A673 (cell line): ENCODE data around the gene CSHL1. TPM values are rescaled to one million over a fixed set of nuclear protein-coding genes. Genes with fewer than 3 reads are reported as not detected.

Experiments used
- BruUV-seq: library from RNA; stranded (reverse); fragments of 400-500 nt; replicated peaks from 2 replicates; lab custom pipeline; 2021; lab: Mats Ljungman, UMichigan
- CTCF ChIA-PET: fragments of 300-600 bp; sonication (Branson Sonifier 250); formaldehyde crosslinking; loops from one replicate; lab custom pipeline; 2022; ENCODE audit warnings: antibody characterized with exemption; lab: Charles Lee
- POLR2A ChIA-PET: fragments of 300-600 bp; sonication (Branson Sonifier 250); formaldehyde crosslinking; loops from one replicate; lab custom pipeline; 2022; ENCODE audit warnings: antibody characterized with exemption; ENCODE audit not compliant: low non-redundant PET; lab: Charles Lee
- DNase-seq: peaks from one replicate; pipeline ENCODE4 v3.0.0-alpha.2; 2015; ENCODE audit warnings: low spot score
- H3K27ac ChIP-seq: fragments of 200-600 bp; sonication (generic); 2 replicates; pipeline ENCODE4 v1.5.1; 2016; ENCODE audit warnings: mixed run types, low read depth, mild to moderate bottlenecking, mixed read lengths, antibody characterized with exemption, low read length; ENCODE audit not compliant: poor library complexity, severe bottlenecking
- H3K27me3 ChIP-seq: fragments of 200-600 bp; sonication (generic); replicated peaks from 2 replicates; pipeline ENCODE4 v1.6.1; 2017; ENCODE audit warnings: mixed run types, low read depth, mild to moderate bottlenecking, mixed read lengths, antibody characterized with exemption, low read length; ENCODE audit not compliant: insufficient read depth, poor library complexity
- H3K36me3 ChIP-seq: fragments of 200-600 bp; sonication (generic); 2 replicates; pipeline ENCODE4 v1.6.1; 2016; ENCODE audit warnings: mixed run types, mild to moderate bottlenecking, mixed read lengths, antibody characterized with exemption, low read length; ENCODE audit not compliant: insufficient read depth, poor library complexity, severe bottlenecking
- H3K4me1 ChIP-seq: fragments of 200-600 bp; sonication (generic); 2 replicates; pipeline ENCODE4 v1.6.1; 2017; ENCODE audit warnings: mixed run types, mild to moderate bottlenecking, mixed read lengths, antibody characterized with exemption, low read length; ENCODE audit not compliant: insufficient read depth, poor library complexity, severe bottlenecking
- H3K4me3 ChIP-seq: fragments of 200-600 bp; sonication (generic); 2 replicates; pipeline ENCODE4 v1.5.1; 2016; ENCODE audit warnings: low read depth, mixed run types, mild to moderate bottlenecking, mixed read lengths, low read length; ENCODE audit not compliant: poor library complexity, severe bottlenecking
- H3K9me3 ChIP-seq: fragments of 200-600 bp; sonication (generic); 2 replicates; pipeline ENCODE4 v1.6.1; 2016; ENCODE audit warnings: mixed run types, low read depth, mild to moderate bottlenecking, mixed read lengths, antibody characterized with exemption, low read length; ENCODE audit not compliant: poor library complexity, severe bottlenecking
- CTCF ChIP-seq: fragments of 300-800, 200-600 bp; sonication (generic); conservative IDR thresholded peaks from 2 replicates; pipeline ENCODE4 v1.5.1; 2017; ENCODE audit warnings: low read depth, mild to moderate bottlenecking, antibody characterized with exemption, low read length, moderate library complexity, mixed read lengths
- EZH2 ChIP-seq: fragments of 200-600 bp; sonication (generic); IDR thresholded peaks from 2 replicates; pipeline ENCODE4 v1.6.1; 2017; ENCODE audit warnings: borderline replicate concordance, low read depth, mild to moderate bottlenecking, mixed read lengths, antibody characterized with exemption, low read length; ENCODE audit not compliant: poor library complexity, severe bottlenecking
- intact Hi-C: fragments of 100-400 bp; cut with micrococcal nuclease; formaldehyde crosslinking; loops from one replicate; pipeline ENCODE4 v1.10.0; 2022; ENCODE audit not compliant: unreplicated experiment
- total RNA-seq: library from RNA; stranded (reverse); gene quantifications from 2 replicates; pipeline ENCODE4 v1.2.3, GENCODE V29; 2021

The CSHL1 gene
- total RNA-seq, 1 experiment from 2014 or later: not detected

GRCh38 chr17:63948521-63948920, 37.5 kb upstream of the CSHL1 start:
- POLR2A ChIA-PET: no interaction called here
- no peaks in the 10 kb centered on the region for H3K36me3 ChIP-seq
- no peaks in the 10 kb centered on the region for H3K9me3 ChIP-seq
- no TSS peak for BruUV-seq
- CTCF ChIA-PET: interaction anchor here (0.9 kb wide), 1 partner anchor 80 kb away, joined by 4 read pairs; no protein-coding TSS in a partner anchor
- TF ChIP-seq EZH2 (no peak), CTCF (no peak)
- intact Hi-C loops: no loop called here
- no peak overlapping the region for H3K4me3 ChIP-seq
- H3K27me3 ChIP-seq: no peaks in the 10 kb centered on the region
- no peaks in the 10 kb centered on the region for H3K4me1 ChIP-seq
- no peak overlapping the region for H3K27ac ChIP-seq
- DNase-seq: no peak

- no peak for TF ChIP-seq CTCF
- TF ChIP-seq EZH2: no peak
- ChIA-PET POLR2A (no interaction called here), CTCF (interaction anchor here (1.7 kb wide), 1 partner anchor 186 kb away, joined by 7 read pairs; no protein-coding TSS in a partner anchor)
- no peak for DNase-seq
- BruUV-seq: no TSS peak
- no peaks in the 10 kb centered on the region for H3K9me3 ChIP-seq
- H3K27me3 ChIP-seq: no peaks in the 10 kb centered on the region
- no peaks in the 10 kb centered on the region for H3K36me3 ChIP-seq
- intact Hi-C loops: loop anchor here (2.0 kb wide), 1 partner anchor 29 kb away; the partner anchor contains the start of gene GH1
- H3K4me3 ChIP-seq: no peak overlapping the region
- no peaks in the 10 kb centered on the region for H3K4me1 ChIP-seq
- H3K27ac ChIP-seq: no peak overlapping the region
These were observed 36.8 kb upstream of the CSHL1 start for GRCh38 chr17:63947711-63948330.

- H3K4me1 ChIP-seq: no peaks in the 10 kb centered on the region
- ChIA-PET POLR2A (interaction anchor here (0.5 kb wide), 1 partner anchor 379 kb away, joined by 5 read pairs; no protein-coding TSS in a partner anchor), CTCF (interaction anchor here (0.5 to 1.7 kb wide), 4 partner anchors 25 to 187 kb away, joined by 3 to 21 read pairs (median 5); partner anchors contain the start of gene GH1)
- intact Hi-C loops: loop anchor here (2.0 kb wide), 1 partner anchor 28 kb away; the partner anchor contains the start of gene GH1
- H3K4me3 ChIP-seq: no peak overlapping the region
- no peaks in the 10 kb centered on the region for H3K9me3 ChIP-seq
- no peak for TF ChIP-seq EZH2
- TF ChIP-seq CTCF: peak; percentile 76
- DNase-seq: peak; percentile 47
- BruUV-seq: no TSS peak
- no peaks in the 10 kb centered on the region for H3K36me3 ChIP-seq
- H3K27ac ChIP-seq: no peak overlapping the region
- no peaks in the 10 kb centered on the region for H3K27me3 ChIP-seq
These were observed 35.6 kb upstream of the CSHL1 start for GRCh38 chr17:63946440-63947363.
